A673 (cell line): ENCODE data around the gene DEPDC7.

Experiments used
- EZH2 ChIP-seq: fragments of 200-600 bp; sonication (generic); IDR thresholded peaks from 2 replicates; pipeline ENCODE4 v1.6.1; 2017; ENCODE audit warnings: borderline replicate concordance, low read depth, mild to moderate bottlenecking, mixed read lengths, antibody characterized with exemption, low read length; ENCODE audit not compliant: poor library complexity, severe bottlenecking
- TF ChIP-seq, protein P1 (sequence below): fragments of 300-800, 200-600 bp; sonication (generic); conservative IDR thresholded peaks from 2 replicates; pipeline ENCODE4 v1.5.1; 2017; ENCODE audit warnings: low read depth, mild to moderate bottlenecking, antibody characterized with exemption, low read length, moderate library complexity, mixed read lengths

DNA sequence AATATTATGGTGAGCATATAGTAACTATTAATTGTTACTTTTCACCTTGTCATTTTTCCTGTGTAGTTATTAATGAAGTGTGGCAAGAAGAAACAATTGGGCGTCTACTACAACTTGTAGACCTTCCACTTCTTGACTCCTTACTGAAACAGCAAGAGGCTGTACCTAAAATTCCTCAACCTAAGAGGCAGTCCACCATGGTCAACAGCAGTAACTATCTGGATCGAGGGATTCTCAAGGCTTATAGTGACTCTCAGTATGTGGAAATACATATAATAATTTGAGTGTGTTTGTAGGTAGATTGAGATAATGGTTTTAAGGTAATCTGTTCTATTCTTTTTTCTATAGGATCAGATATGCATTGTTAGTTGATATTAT, 12.8 kb downstream of the DEPDC7 start:
- TF ChIP-seq EZH2 = no peak
- TF ChIP-seq, protein P1, sequence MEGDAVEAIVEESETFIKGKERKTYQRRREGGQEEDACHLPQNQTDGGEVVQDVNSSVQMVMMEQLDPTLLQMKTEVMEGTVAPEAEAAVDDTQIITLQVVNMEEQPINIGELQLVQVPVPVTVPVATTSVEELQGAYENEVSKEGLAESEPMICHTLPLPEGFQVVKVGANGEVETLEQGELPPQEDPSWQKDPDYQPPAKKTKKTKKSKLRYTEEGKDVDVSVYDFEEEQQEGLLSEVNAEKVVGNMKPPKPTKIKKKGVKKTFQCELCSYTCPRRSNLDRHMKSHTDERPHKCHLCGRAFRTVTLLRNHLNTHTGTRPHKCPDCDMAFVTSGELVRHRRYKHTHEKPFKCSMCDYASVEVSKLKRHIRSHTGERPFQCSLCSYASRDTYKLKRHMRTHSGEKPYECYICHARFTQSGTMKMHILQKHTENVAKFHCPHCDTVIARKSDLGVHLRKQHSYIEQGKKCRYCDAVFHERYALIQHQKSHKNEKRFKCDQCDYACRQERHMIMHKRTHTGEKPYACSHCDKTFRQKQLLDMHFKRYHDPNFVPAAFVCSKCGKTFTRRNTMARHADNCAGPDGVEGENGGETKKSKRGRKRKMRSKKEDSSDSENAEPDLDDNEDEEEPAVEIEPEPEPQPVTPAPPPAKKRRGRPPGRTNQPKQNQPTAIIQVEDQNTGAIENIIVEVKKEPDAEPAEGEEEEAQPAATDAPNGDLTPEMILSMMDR = no peak
